CD4-positive, alpha-beta memory T cell (primary cell): ENCODE results near the gene PNCK. TPM values are rescaled to one million over a fixed set of nuclear protein-coding genes. Genes with fewer than 3 reads are reported as not detected.

ENCODE experiments used
- CTCF ChIA-PET: fragments of 350-600 bp; sonication (Branson Sonifier 250); formaldehyde crosslinking; loops from one replicate; lab custom pipeline; 2021; ENCODE audit warnings: inconsistent platforms; ENCODE audit not compliant: partially characterized antibody; lab: Charles Lee
- POLR2A ChIA-PET: fragments of 350-600 bp; sonication (Branson Sonifier 250); formaldehyde crosslinking; loops from one replicate; lab custom pipeline; 2021; ENCODE audit not compliant: partially characterized antibody; lab: Charles Lee
- DNase-seq, 5 donors: peaks; one replicate each; pipeline versions ENCODE4 v3.0.0 to v3.0.0-alpha.2; 2020 to 2022; ENCODE audit warnings: mixed read lengths in 1 of 5
- H3K27ac ChIP-seq: one replicate; pipeline ENCODE4 v1.7.0; 2013; ENCODE audit warnings: low read depth, low read length
- H3K27me3 ChIP-seq: 2 replicates; pipeline ENCODE4 v1.7.0; 2013; ENCODE audit warnings: mild to moderate bottlenecking, low read length, moderate library complexity; ENCODE audit not compliant: insufficient read depth
- H3K36me3 ChIP-seq: 2 replicates; pipeline ENCODE4 v1.7.0; 2013; ENCODE audit warnings: mild to moderate bottlenecking, low read length, moderate library complexity; ENCODE audit not compliant: insufficient read depth
- H3K4me1 ChIP-seq: 2 replicates; pipeline ENCODE4 v1.7.0; 2013; ENCODE audit warnings: mild to moderate bottlenecking, low read length, moderate library complexity; ENCODE audit not compliant: insufficient read depth
- H3K4me3 ChIP-seq, 2 donors: one replicate each; pipeline ENCODE4 v1.7.0; 2013; ENCODE audit warnings: low read length in 2 of 2, mild to moderate bottlenecking in 1 of 2
- H3K9me3 ChIP-seq, 2 donors: one replicate each; pipeline ENCODE4 v1.7.0; 2013; ENCODE audit warnings: low read length in 2 of 2, control low read depth in 1 of 2; ENCODE audit not compliant: control insufficient read depth in 1 of 2
- H3K27ac Mint-ChIP-seq, 7 donors: one replicate each; pipeline ENCODE4 v1.8.0; 2020 to 2021; ENCODE audit warnings: mixed read lengths in 7 of 7, mild to moderate bottlenecking in 6 of 7, inconsistent platforms in 3 of 7, moderate library complexity in 3 of 7
- H3K27me3 Mint-ChIP-seq, 2 donors: one replicate each; pipeline ENCODE4 v1.8.0; 2020 to 2021; ENCODE audit warnings: mixed read lengths in 2 of 2
- H3K36me3 Mint-ChIP-seq, 2 donors: one replicate each; pipeline ENCODE4 v1.8.0; 2020 to 2021; ENCODE audit warnings: mixed read lengths in 2 of 2, inconsistent platforms in 1 of 2, mild to moderate bottlenecking in 1 of 2
- H3K4me1 Mint-ChIP-seq, 4 donors: one replicate each; pipeline ENCODE4 v1.8.0; 2020 to 2021; ENCODE audit warnings: mixed read lengths in 4 of 4, mild to moderate bottlenecking in 1 of 4
- H3K4me3 Mint-ChIP-seq, 8 donors: one replicate each; pipeline ENCODE4 v1.8.0; 2020 to 2021; ENCODE audit warnings: mixed read lengths in 8 of 8, mild to moderate bottlenecking in 7 of 8, moderate library complexity in 6 of 8, inconsistent platforms in 3 of 8
- H3K9me3 Mint-ChIP-seq, 8 donors: one replicate each; pipeline ENCODE4 v1.8.0; 2020 to 2021; ENCODE audit warnings: mixed read lengths in 8 of 8, mild to moderate bottlenecking in 5 of 8, inconsistent platforms in 3 of 8, moderate library complexity in 1 of 8
- intact Hi-C: fragments of 100-400 bp; cut with micrococcal nuclease; formaldehyde crosslinking; loops from one replicate; pipeline ENCODE4 v1.15.1; 2023
- polyA plus RNA-seq, 2 donors: library from polyadenylated mRNA; unstranded; fragments of 300-500 nt; fragmentation: Illumina TruSeq; gene quantifications; one replicate each; pipeline ENCODE4 v1.2.3, GENCODE V29; 2021
- total RNA-seq, 2 experiments: library from RNA; stranded (reverse); gene quantifications; one replicate each; pipeline ENCODE4 v1.2.3, GENCODE V29; 2021

PNCK gene
- total and polyA plus RNA-seq, 4 experiments from 2014 or later: not detected

GRCh38 chrX:153635788-153636668 is 37.6 kb downstream of the PNCK start:
- Mint-ChIP-seq H3K36me3 (no peaks in the 10 kb centered on the region), H3K27ac (no peak overlapping the region), H3K4me1 (peaks cover 0 to 4% (median 0%) of the 10 kb centered on the region in 4 donors), H3K27me3 (peaks cover 0 to 4% of the 10 kb centered on the region in 2 donors), H3K4me3 (no peak overlapping the region), H3K9me3 (peaks cover 0 to 7% (median 5%) of the 10 kb centered on the region in 8 donors)
- H3K9me3 ChIP-seq: no peaks in the 10 kb centered on the region
- no peaks in the 10 kb centered on the region for H3K4me1 ChIP-seq
- H3K4me3 ChIP-seq: no peak overlapping the region
- POLR2A ChIA-PET: no interaction called here
- intact Hi-C loops: no loop called here
- no peaks in the 10 kb centered on the region for H3K36me3 ChIP-seq
- DNase-seq: no peak
- CTCF ChIA-PET: interaction anchor here (0.7 to 1.2 kb wide), 5 partner anchors 9 to 32 kb away, joined by 3 to 4 read pairs (median 3); no protein-coding TSS in a partner anchor
- no peaks in the 10 kb centered on the region for H3K27me3 ChIP-seq
- H3K27ac ChIP-seq: no peak overlapping the region

GRCh38 chrX:153635388-153635787 is 38.2 kb downstream of the PNCK start:
- Histone ChIP-seq H3K4me1 (no peaks in the 10 kb centered on the region), H3K27ac (no peak overlapping the region), H3K27me3 (no peaks in the 10 kb centered on the region), H3K4me3 (no peak overlapping the region), H3K9me3 (no peaks in the 10 kb centered on the region), H3K36me3 (no peaks in the 10 kb centered on the region)
- no peak overlapping the region for H3K27ac Mint-ChIP-seq
- H3K4me1 Mint-ChIP-seq: no peaks in the 10 kb centered on the region
- ChIA-PET CTCF (interaction anchor here (1.1 kb wide), 2 partner anchors 31 to 33 kb away, joined by 3 read pairs; no protein-coding TSS in a partner anchor), POLR2A (no interaction called here)
- no peaks in the 10 kb centered on the region for H3K36me3 Mint-ChIP-seq
- H3K27me3 Mint-ChIP-seq: peaks cover 0 to 2% of the 10 kb centered on the region in 2 donors
- H3K4me3 Mint-ChIP-seq: no peak overlapping the region
- DNase-seq: no peak
- peaks cover 0 to 11% (median 7%) of the 10 kb centered on the region in 8 donors for H3K9me3 Mint-ChIP-seq
- intact Hi-C loops: no loop called here

- ChIA-PET POLR2A (no interaction called here), CTCF (interaction anchor here (1.1 kb wide), 1 partner anchor 32 kb away, joined by 3 read pairs; no protein-coding TSS in a partner anchor)
- Mint-ChIP-seq H3K36me3 (no peaks in the 10 kb centered on the region), H3K27ac (no peak overlapping the region), H3K4me1 (no peaks in the 10 kb centered on the region), H3K9me3 (peaks cover 0 to 11% (median 7%) of the 10 kb centered on the region in 8 donors), H3K4me3 (no peak overlapping the region), H3K27me3 (peaks cover under 1 to 3% of the 10 kb centered on the region in 2 donors)
- Histone ChIP-seq H3K36me3 (no peaks in the 10 kb centered on the region), H3K27ac (no peak overlapping the region), H3K4me1 (no peaks in the 10 kb centered on the region), H3K9me3 (no peaks in the 10 kb centered on the region), H3K27me3 (no peaks in the 10 kb centered on the region), H3K4me3 (no peak overlapping the region)
- intact Hi-C loops: no loop called here
- no peak for DNase-seq
Observed at GRCh38 chrX:153634832-153635231, 38.8 kb downstream of the PNCK start.

- Mint-ChIP-seq H3K36me3 (no peaks in the 10 kb centered on the region), H3K4me3 (no peak overlapping the region), H3K9me3 (peaks cover 0 to 11% (median 7%) of the 10 kb centered on the region in 8 donors), H3K4me1 (no peaks in the 10 kb centered on the region), H3K27me3 (peaks cover 2 to 6% of the 10 kb centered on the region in 2 donors), H3K27ac (no peak overlapping the region)
- Histone ChIP-seq H3K27me3 (no peaks in the 10 kb centered on the region), H3K27ac (no peak overlapping the region), H3K36me3 (no peaks in the 10 kb centered on the region), H3K9me3 (no peaks in the 10 kb centered on the region), H3K4me3 (no peak overlapping the region), H3K4me1 (no peaks in the 10 kb centered on the region)
- no peak for DNase-seq
- intact Hi-C loops: no loop called here
- ChIA-PET CTCF (no interaction called here), POLR2A (no interaction called here)
Observed at GRCh38 chrX:153634236-153634635, 39.4 kb downstream of the PNCK start.

GRCh38 chrX:153633607-153634180 is 39.9 kb downstream of the PNCK start:
- ChIA-PET POLR2A (no interaction called here), CTCF (no interaction called here)
- Mint-ChIP-seq H3K27me3 (peaks cover 2 to 6% of the 10 kb centered on the region in 2 donors), H3K36me3 (no peaks in the 10 kb centered on the region), H3K4me3 (no peak overlapping the region), H3K27ac (no peak overlapping the region), H3K4me1 (no peaks in the 10 kb centered on the region), H3K9me3 (peaks cover 0 to 11% (median 7%) of the 10 kb centered on the region in 8 donors)
- H3K36me3 ChIP-seq: no peaks in the 10 kb centered on the region
- DNase-seq: no peak
- no peak overlapping the region for H3K4me3 ChIP-seq
- intact Hi-C loops: no loop called here
- no peaks in the 10 kb centered on the region for H3K27me3 ChIP-seq
- no peak overlapping the region for H3K27ac ChIP-seq
- no peaks in the 10 kb centered on the region for H3K4me1 ChIP-seq
- no peaks in the 10 kb centered on the region for H3K9me3 ChIP-seq

GRCh38 chrX:153633048-153633447 is 40.6 kb downstream of the PNCK start:
- no peaks in the 10 kb centered on the region for H3K36me3 Mint-ChIP-seq
- ChIA-PET POLR2A (no interaction called here), CTCF (no interaction called here)
- Histone ChIP-seq H3K4me3 (no peak overlapping the region), H3K27ac (no peak overlapping the region), H3K9me3 (no peaks in the 10 kb centered on the region), H3K27me3 (no peaks in the 10 kb centered on the region), H3K36me3 (no peaks in the 10 kb centered on the region), H3K4me1 (no peaks in the 10 kb centered on the region)
- H3K4me3 Mint-ChIP-seq: no peak overlapping the region
- H3K27me3 Mint-ChIP-seq: peaks cover 2 to 6% of the 10 kb centered on the region in 2 donors
- H3K4me1 Mint-ChIP-seq: no peaks in the 10 kb centered on the region
- DNase-seq: no peak
- peaks cover 0 to 11% (median 7%) of the 10 kb centered on the region in 8 donors for H3K9me3 Mint-ChIP-seq
- no peak overlapping the region for H3K27ac Mint-ChIP-seq
- intact Hi-C loops: no loop called here

- ChIA-PET CTCF (no interaction called here), POLR2A (no interaction called here)
- H3K4me3 Mint-ChIP-seq: no peak overlapping the region
- H3K9me3 Mint-ChIP-seq: peaks cover 0 to 11% (median 7%) of the 10 kb centered on the region in 8 donors
- no peaks in the 10 kb centered on the region for H3K4me1 Mint-ChIP-seq
- no peaks in the 10 kb centered on the region for H3K36me3 ChIP-seq
- intact Hi-C loops: no loop called here
- H3K27ac ChIP-seq: no peak overlapping the region
- no peaks in the 10 kb centered on the region for H3K36me3 Mint-ChIP-seq
- DNase-seq: no peak
- H3K4me3 ChIP-seq: no peak overlapping the region
- no peaks in the 10 kb centered on the region for H3K27me3 ChIP-seq
- H3K27ac Mint-ChIP-seq: no peak overlapping the region
- H3K4me1 ChIP-seq: no peaks in the 10 kb centered on the region
- no peaks in the 10 kb centered on the region for H3K9me3 ChIP-seq
- peaks cover 2 to 6% of the 10 kb centered on the region in 2 donors for H3K27me3 Mint-ChIP-seq
Observed at GRCh38 chrX:153632595-153632946, 41.0 kb downstream of the PNCK start.
